ENCODE measurements around the gene S100PBP.

Gene S100PBP

DNA sequence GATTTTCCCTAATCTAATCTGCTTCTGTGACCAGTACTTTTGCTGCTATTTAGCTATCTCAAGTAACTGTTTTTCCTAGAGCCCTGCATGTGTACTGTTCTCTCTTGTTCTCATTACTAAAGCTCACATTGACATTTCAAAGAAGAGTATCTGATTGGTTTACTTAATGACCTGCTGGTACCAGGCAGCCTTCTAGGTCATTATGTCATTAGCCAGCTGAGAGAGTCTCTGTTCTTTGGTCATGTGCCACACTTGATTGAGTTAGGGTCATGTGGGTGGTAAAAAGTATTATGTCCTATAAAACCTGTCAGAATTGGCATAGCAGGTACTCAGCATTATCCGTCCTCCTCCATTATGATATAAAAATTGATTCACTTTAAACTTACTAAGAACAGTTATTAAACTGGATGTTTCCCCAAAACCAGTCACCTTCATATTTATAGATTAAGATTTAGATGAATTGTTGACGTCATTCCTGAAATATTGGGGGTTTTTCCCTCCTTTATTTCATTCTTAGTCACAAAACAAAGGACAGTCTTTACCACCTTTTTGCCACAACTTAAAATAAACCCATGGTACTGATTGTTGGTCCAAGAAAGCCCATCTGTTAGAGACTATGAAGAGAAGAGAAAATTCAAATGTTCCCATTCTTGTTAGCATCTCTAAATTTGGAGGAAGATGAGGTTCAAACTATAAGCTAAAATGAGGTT lies 31.1 kb downstream of the S100PBP start:
- H3K27ac ChIP-seq (ENCODE audit: low read length, poor library complexity, severe bottlenecking): no peak overlapping the region
- H3K14ac ChIP-seq (ENCODE audit: low read length in 2 of 2): no peak overlapping the region
- no peaks in the 10 kb centered on the region for H3K9me3 ChIP-seq (ENCODE audit: control insufficient read depth, low read length)
- H3K23ac ChIP-seq (ENCODE audit: low read length in 2 of 2): no peak overlapping the region
- no peak for DNase-seq
- no peaks in the 10 kb centered on the region for H3K4me1 ChIP-seq (ENCODE audit: control insufficient read depth, insufficient read depth, low read depth, low read length)
- peaks cover 25 to 69% of the 10 kb centered on the region in 2 experiments for H3K36me3 ChIP-seq (ENCODE audit: control insufficient read depth in 1 of 2, insufficient read depth in 2 of 2, low read depth in 1 of 2, low read length in 2 of 2)
- no peak overlapping the region for H2BK12ac ChIP-seq (ENCODE audit: low read length in 2 of 2)
- H3K79me1 ChIP-seq (replicated peaks; ENCODE audit: low read length, poor library complexity, severe bottlenecking): peaks cover 6% of the 10 kb centered on the region
- H3K9ac ChIP-seq (ENCODE audit: low read length): no peak overlapping the region
- H3K27me3 ChIP-seq (ENCODE audit: control insufficient read depth in 1 of 2, insufficient read depth in 1 of 2, low read length in 2 of 2): no peaks in the 10 kb centered on the region
- no peak overlapping the region for H2BK5ac ChIP-seq (ENCODE audit: low read depth, low read length, poor library complexity, severe bottlenecking)
- H3K4me3 ChIP-seq (ENCODE audit: insufficient read depth in 1 of 2, low read depth in 1 of 2, low read length in 2 of 2): no peak overlapping the region
- no peak overlapping the region for H2AFZ ChIP-seq (ENCODE audit: low read depth, low read length)
- H3K4me2 ChIP-seq (ENCODE audit: low read length, poor library complexity, severe bottlenecking): no peak overlapping the region
- H3K18ac ChIP-seq (ENCODE audit: low read depth in 1 of 2, low read length in 2 of 2): no peak overlapping the region
- H2BK15ac ChIP-seq (ENCODE audit: low read depth, poor library complexity, severe bottlenecking): no peak overlapping the region
- H4K91ac ChIP-seq (ENCODE audit: low read length): no peak overlapping the region
- no peak overlapping the region for H2BK120ac ChIP-seq (ENCODE audit: low read depth, low read length)
- no peak overlapping the region for H3K4ac ChIP-seq (ENCODE audit: low read depth in 1 of 2, low read length in 2 of 2)
- H2AK5ac ChIP-seq (ENCODE audit: low read length, severe bottlenecking): no peak overlapping the region
- H4K8ac ChIP-seq (ENCODE audit: low read length): no peak overlapping the region
- no CpG with 5 or more reads among the region's 2 CpGs for WGBS

DNA sequence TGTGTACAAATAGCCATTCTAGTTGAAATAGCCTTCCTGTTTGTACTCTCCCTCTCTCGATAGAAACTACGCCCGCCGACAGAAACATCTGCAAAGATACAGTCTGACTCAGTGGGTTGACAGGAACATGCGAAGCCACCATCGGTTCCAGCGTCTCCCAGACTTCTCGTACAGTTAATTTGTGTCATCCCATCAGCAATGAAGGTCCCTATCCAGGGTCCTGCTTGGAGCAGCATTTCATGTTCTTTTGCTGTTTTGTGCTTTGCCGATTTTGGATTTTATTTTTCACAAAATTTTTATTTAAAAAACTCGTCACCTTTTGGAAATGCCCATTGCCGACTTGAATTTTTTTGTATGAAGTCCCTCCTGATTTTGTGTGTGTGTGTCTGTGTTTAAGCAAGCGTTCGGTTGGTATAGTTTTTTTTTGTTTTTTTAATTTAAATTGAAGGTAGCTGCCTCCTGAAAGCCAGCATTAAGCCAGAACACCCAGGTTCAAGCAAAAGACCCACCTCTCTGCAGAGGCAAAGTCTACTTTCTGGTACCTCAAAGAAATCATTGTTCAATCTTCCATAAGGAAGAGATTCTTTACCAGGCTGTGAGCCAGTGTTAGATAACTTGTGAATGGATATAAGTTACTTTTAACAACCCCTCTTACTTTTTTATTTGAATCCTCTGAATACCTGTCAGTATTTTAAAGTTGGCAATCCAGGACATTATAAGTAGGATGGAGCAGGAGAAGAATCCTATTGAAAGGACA lies 38.6 kb downstream of the S100PBP start:
- H3K27me3 ChIP-seq (ENCODE audit: control insufficient read depth in 1 of 2, insufficient read depth in 1 of 2, low read length in 2 of 2): no peaks in the 10 kb centered on the region
- no peak overlapping the region for H3K18ac ChIP-seq (ENCODE audit: low read depth in 1 of 2, low read length in 2 of 2)
- H4K91ac ChIP-seq (ENCODE audit: low read length): no peak overlapping the region
- H3K9ac ChIP-seq (ENCODE audit: low read length): no peak overlapping the region
- H2BK5ac ChIP-seq (ENCODE audit: low read depth, low read length, poor library complexity, severe bottlenecking): no peak overlapping the region
- no peak overlapping the region for H3K27ac ChIP-seq (ENCODE audit: low read length, poor library complexity, severe bottlenecking)
- no peak for DNase-seq
- H2BK12ac ChIP-seq (ENCODE audit: low read length in 2 of 2): no peak overlapping the region
- H3K79me1 ChIP-seq (replicated peaks; ENCODE audit: low read length, poor library complexity, severe bottlenecking): peaks cover 10% of the 10 kb centered on the region
- no peak overlapping the region for H2BK15ac ChIP-seq (ENCODE audit: low read depth, poor library complexity, severe bottlenecking)
- no peak overlapping the region for H4K8ac ChIP-seq (ENCODE audit: low read length)
- H2AFZ ChIP-seq (ENCODE audit: low read depth, low read length): no peak overlapping the region
- 97% methylated on average over 11 of the region's 13 CpGs for WGBS
- H2BK120ac ChIP-seq (ENCODE audit: low read depth, low read length): no peak overlapping the region
- no peak overlapping the region for H3K23ac ChIP-seq (ENCODE audit: low read length in 2 of 2)
- H3K4ac ChIP-seq (ENCODE audit: low read depth in 1 of 2, low read length in 2 of 2): no peak overlapping the region
- H3K4me3 ChIP-seq (ENCODE audit: insufficient read depth in 1 of 2, low read depth in 1 of 2, low read length in 2 of 2): no peak overlapping the region
- H3K4me2 ChIP-seq (ENCODE audit: low read length, poor library complexity, severe bottlenecking): no peak overlapping the region
- no peaks in the 10 kb centered on the region for H3K4me1 ChIP-seq (ENCODE audit: control insufficient read depth, insufficient read depth, low read depth, low read length)
- no peak overlapping the region for H2AK5ac ChIP-seq (ENCODE audit: low read length, severe bottlenecking)
- no peaks in the 10 kb centered on the region for H3K9me3 ChIP-seq (ENCODE audit: control insufficient read depth, low read length)
- H3K14ac ChIP-seq (ENCODE audit: low read length in 2 of 2): no peak overlapping the region
- H3K36me3 ChIP-seq (ENCODE audit: control insufficient read depth in 1 of 2, insufficient read depth in 2 of 2, low read depth in 1 of 2, low read length in 2 of 2): peaks cover 15 to 92% of the 10 kb centered on the region in 2 experiments

DNA sequence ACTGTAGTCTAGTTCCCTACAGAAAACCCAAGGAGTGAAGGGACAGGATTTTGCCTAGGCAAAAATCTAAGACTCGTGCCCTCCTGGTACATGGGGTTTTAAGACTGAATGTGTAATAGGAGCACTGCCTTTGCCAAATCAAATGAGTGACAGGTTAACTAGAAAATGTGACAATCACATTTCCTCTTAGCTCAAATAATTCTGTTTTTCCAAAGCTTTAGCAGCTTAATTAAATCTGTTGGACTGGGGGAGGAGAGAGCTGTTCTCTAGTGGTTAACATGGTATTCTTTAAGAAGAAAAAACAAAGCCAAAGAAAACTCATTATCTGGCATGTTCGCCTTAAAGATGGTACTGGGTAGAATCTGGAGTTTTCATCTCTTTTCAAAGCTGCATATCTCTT lies 40.7 kb downstream of the S100PBP start:
- Histone ChIP-seq H2BK15ac (ENCODE audit: low read depth, poor library complexity, severe bottlenecking) (no peak overlapping the region), H3K4me1 (ENCODE audit: control insufficient read depth, insufficient read depth, low read depth, low read length) (peaks cover 2% of the 10 kb centered on the region), H3K14ac (ENCODE audit: low read length in 2 of 2) (no peak overlapping the region), H3K9ac (ENCODE audit: low read length) (no peak overlapping the region), H3K79me1 (replicated peaks; ENCODE audit: low read length, poor library complexity, severe bottlenecking) (peaks cover 6% of the 10 kb centered on the region), H3K9me3 (ENCODE audit: control insufficient read depth, low read length) (no peaks in the 10 kb centered on the region), H2AFZ (ENCODE audit: low read depth, low read length) (no peak overlapping the region), H2BK120ac (ENCODE audit: low read depth, low read length) (no peak overlapping the region), H4K8ac (ENCODE audit: low read length) (no peak overlapping the region), H3K4me2 (ENCODE audit: low read length, poor library complexity, severe bottlenecking) (no peak overlapping the region), H2BK5ac (ENCODE audit: low read depth, low read length, poor library complexity, severe bottlenecking) (no peak overlapping the region), H3K27ac (ENCODE audit: low read length, poor library complexity, severe bottlenecking) (no peak overlapping the region), H3K36me3 (ENCODE audit: control insufficient read depth in 1 of 2, insufficient read depth in 2 of 2, low read depth in 1 of 2, low read length in 2 of 2) (peaks cover 19 to 84% of the 10 kb centered on the region in 2 experiments), H2BK12ac (ENCODE audit: low read length in 2 of 2) (no peak overlapping the region), H3K4me3 (ENCODE audit: insufficient read depth in 1 of 2, low read depth in 1 of 2, low read length in 2 of 2) (no peak overlapping the region), H3K18ac (ENCODE audit: low read depth in 1 of 2, low read length in 2 of 2) (no peak overlapping the region), H2AK5ac (ENCODE audit: low read length, severe bottlenecking) (no peak overlapping the region), H3K23ac (ENCODE audit: low read length in 2 of 2) (no peak overlapping the region), H4K91ac (ENCODE audit: low read length) (no peak overlapping the region), H3K27me3 (ENCODE audit: control insufficient read depth in 1 of 2, insufficient read depth in 1 of 2, low read length in 2 of 2) (no peaks in the 10 kb centered on the region), H3K4ac (ENCODE audit: low read depth in 1 of 2, low read length in 2 of 2) (no peak overlapping the region)
- 100% methylated on average over 2 of the region's 2 CpGs for WGBS
- DNase-seq: no peak

DNA sequence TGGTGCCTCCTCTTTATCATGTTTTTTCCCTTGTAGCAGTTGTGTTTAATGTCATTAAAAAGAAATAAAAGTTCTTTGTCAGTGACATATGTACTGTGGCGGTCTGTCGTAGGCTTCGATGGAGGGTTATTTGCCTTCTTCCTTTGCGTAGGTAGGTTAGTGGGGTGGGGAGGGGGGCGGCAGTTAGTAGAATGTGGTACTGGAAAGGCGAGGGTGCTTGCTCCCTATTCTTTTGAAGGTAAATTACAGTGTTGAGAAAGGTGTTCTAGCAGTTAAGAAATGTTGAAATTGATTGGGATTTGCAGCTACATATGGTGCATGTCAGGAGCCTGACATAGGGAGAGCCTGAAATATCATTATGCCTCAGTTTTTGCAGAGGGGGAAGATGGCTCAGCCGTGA lies 41.3 kb downstream of the S100PBP start:
- no peak overlapping the region for H3K23ac ChIP-seq (ENCODE audit: low read length in 2 of 2)
- no peak overlapping the region for H3K27ac ChIP-seq (ENCODE audit: low read length, poor library complexity, severe bottlenecking)
- H3K4me1 ChIP-seq (ENCODE audit: control insufficient read depth, insufficient read depth, low read depth, low read length): peaks cover 4% of the 10 kb centered on the region
- no peak overlapping the region for H2BK12ac ChIP-seq (ENCODE audit: low read length in 2 of 2)
- 96% methylated on average over 7 of the region's 7 CpGs for WGBS
- H3K4me2 ChIP-seq (ENCODE audit: low read length, poor library complexity, severe bottlenecking): no peak overlapping the region
- H3K9ac ChIP-seq (ENCODE audit: low read length): no peak overlapping the region
- DNase-seq: no peak
- H2BK15ac ChIP-seq (ENCODE audit: low read depth, poor library complexity, severe bottlenecking): no peak overlapping the region
- no peaks in the 10 kb centered on the region for H3K27me3 ChIP-seq (ENCODE audit: control insufficient read depth in 1 of 2, insufficient read depth in 1 of 2, low read length in 2 of 2)
- H4K91ac ChIP-seq (ENCODE audit: low read length): no peak overlapping the region
- H2AFZ ChIP-seq (ENCODE audit: low read depth, low read length): no peak overlapping the region
- H3K36me3 ChIP-seq (ENCODE audit: control insufficient read depth in 1 of 2, insufficient read depth in 2 of 2, low read depth in 1 of 2, low read length in 2 of 2): peaks cover 12 to 79% of the 10 kb centered on the region in 2 experiments
- H2BK120ac ChIP-seq (ENCODE audit: low read depth, low read length): no peak overlapping the region
- H3K79me1 ChIP-seq (replicated peaks; ENCODE audit: low read length, poor library complexity, severe bottlenecking): peaks cover 6% of the 10 kb centered on the region
- H4K8ac ChIP-seq (ENCODE audit: low read length): no peak overlapping the region
- no peak overlapping the region for H3K18ac ChIP-seq (ENCODE audit: low read depth in 1 of 2, low read length in 2 of 2)
- H3K4me3 ChIP-seq (ENCODE audit: insufficient read depth in 1 of 2, low read depth in 1 of 2, low read length in 2 of 2): no peak overlapping the region
- H3K9me3 ChIP-seq (ENCODE audit: control insufficient read depth, low read length): no peaks in the 10 kb centered on the region
- no peak overlapping the region for H2AK5ac ChIP-seq (ENCODE audit: low read length, severe bottlenecking)
- no peak overlapping the region for H2BK5ac ChIP-seq (ENCODE audit: low read depth, low read length, poor library complexity, severe bottlenecking)
- H3K4ac ChIP-seq (ENCODE audit: low read depth in 1 of 2, low read length in 2 of 2): no peak overlapping the region
- no peak overlapping the region for H3K14ac ChIP-seq (ENCODE audit: low read length in 2 of 2)
